Ovary (tissue), 3 donors: ENCODE measurements around the gene RYR2.

Source experiments
- POLR2A ChIP-seq: fragments of 450-650 bp; IDR thresholded peaks from one replicate; pipeline ENCODE4 v1.6.1; 2017; ENCODE audit warnings: antibody characterized with exemption, mild to moderate bottlenecking, moderate library complexity
- TF ChIP-seq, protein P1 (sequence below), 3 donors: fragments of 450-650 bp in 2 of 3; fragments of 200-600 bp in 1 of 3; IDR thresholded peaks; one replicate each; pipeline versions ENCODE4 v1.5.1 to v1.8.0; 2016 to 2022; ENCODE audit warnings: antibody characterized with exemption in 3 of 3, mild to moderate bottlenecking in 1 of 3
- donor health status: DM: no; HTN: no; CAD: no.

DNA sequence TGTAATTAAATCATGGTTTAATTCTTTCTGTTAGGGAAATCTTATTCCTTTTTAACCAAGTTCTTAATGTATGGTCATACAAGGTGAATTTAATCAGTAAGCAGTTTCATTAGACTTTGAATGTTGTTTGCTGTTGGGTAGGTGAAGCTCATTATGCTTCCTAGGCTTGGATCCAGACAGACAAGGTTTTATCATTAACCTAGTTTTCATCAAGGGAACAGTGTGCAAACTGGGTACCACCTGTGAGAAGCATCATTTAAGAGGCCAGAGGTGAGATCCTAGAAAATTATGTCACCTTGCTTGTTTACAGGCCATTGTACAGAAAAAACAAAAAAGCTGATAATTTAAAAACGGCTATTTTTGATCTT is 130.1 kb downstream of the RYR2 start:
- TF ChIP-seq, protein P1, sequence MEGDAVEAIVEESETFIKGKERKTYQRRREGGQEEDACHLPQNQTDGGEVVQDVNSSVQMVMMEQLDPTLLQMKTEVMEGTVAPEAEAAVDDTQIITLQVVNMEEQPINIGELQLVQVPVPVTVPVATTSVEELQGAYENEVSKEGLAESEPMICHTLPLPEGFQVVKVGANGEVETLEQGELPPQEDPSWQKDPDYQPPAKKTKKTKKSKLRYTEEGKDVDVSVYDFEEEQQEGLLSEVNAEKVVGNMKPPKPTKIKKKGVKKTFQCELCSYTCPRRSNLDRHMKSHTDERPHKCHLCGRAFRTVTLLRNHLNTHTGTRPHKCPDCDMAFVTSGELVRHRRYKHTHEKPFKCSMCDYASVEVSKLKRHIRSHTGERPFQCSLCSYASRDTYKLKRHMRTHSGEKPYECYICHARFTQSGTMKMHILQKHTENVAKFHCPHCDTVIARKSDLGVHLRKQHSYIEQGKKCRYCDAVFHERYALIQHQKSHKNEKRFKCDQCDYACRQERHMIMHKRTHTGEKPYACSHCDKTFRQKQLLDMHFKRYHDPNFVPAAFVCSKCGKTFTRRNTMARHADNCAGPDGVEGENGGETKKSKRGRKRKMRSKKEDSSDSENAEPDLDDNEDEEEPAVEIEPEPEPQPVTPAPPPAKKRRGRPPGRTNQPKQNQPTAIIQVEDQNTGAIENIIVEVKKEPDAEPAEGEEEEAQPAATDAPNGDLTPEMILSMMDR (IDR thresholded peaks at IDR 0.05), result no peak
- no peak for TF ChIP-seq POLR2A
